Stomach (tissue), 9 donors: ENCODE results near the gene FHOD3. TPM values are rescaled to one million over a fixed set of nuclear protein-coding genes. Genes with fewer than 3 reads are reported as not detected.

Experiments used
- DNase-seq, 2 donors: peaks; one replicate each; pipeline versions ENCODE4 v3.0.0 to v3.0.0-alpha.2; 2013 to 2019
- H3K27ac ChIP-seq, 5 donors: fragments of 200-600 bp in 4 of 5; sonication (generic) in 4 of 5; one replicate each; pipeline ENCODE4 v1.5.1; 2013 to 2019; ENCODE audit warnings: mild to moderate bottlenecking in 1 of 5, moderate library complexity in 1 of 5
- H3K27me3 ChIP-seq, 3 donors: fragments of 200-600 bp; sonication (generic); one replicate each; pipeline ENCODE4 v1.5.1; 2017 to 2019; ENCODE audit warnings: mixed run types in 1 of 3
- H3K36me3 ChIP-seq, 4 donors: fragments of 200-600 bp; sonication (generic); 1 replicate in 3 of 4; 2 replicates in 1 of 4; pipeline ENCODE4 v1.5.1; 2016 to 2019
- H3K4me1 ChIP-seq, 4 donors: fragments of 200-600 bp; sonication (generic); one replicate each; pipeline ENCODE4 v1.5.1; 2016 to 2019
- H3K4me3 ChIP-seq, 4 donors: fragments of 200-600 bp; sonication (generic) in 3 of 4; one replicate each; pipeline ENCODE4 v1.5.1; 2016 to 2019; ENCODE audit warnings: mild to moderate bottlenecking in 1 of 4
- H3K9me3 ChIP-seq, 4 donors: fragments of 200-600 bp; sonication (generic); one replicate each; pipeline ENCODE4 v1.5.1; 2016 to 2019
- CTCF ChIP-seq, 7 experiments: fragments of 450-650 bp in 4 of 7; fragments of 200-600 bp in 3 of 7; sonication (generic) in 3 of 7; IDR thresholded peaks; one replicate each; pipeline ENCODE4 v1.5.1; 2016 to 2019; ENCODE audit warnings: antibody characterized with exemption in 7 of 7, control low read depth in 2 of 7, mild to moderate bottlenecking in 1 of 7
- EP300 ChIP-seq: sonication (generic); formaldehyde crosslinking; IDR thresholded peaks from one replicate; pipeline ENCODE4 v1.6.1; 2017; ENCODE audit warnings: antibody characterized with exemption
- POLR2A ChIP-seq, 4 donors: fragments of 450-650 bp; IDR thresholded peaks; one replicate each; pipeline ENCODE4 v1.6.1; 2016; ENCODE audit warnings: antibody characterized with exemption in 4 of 4, control low read depth in 2 of 4, mild to moderate bottlenecking in 1 of 4, moderate library complexity in 1 of 4
- POLR2AphosphoS5 ChIP-seq, 3 donors: sonication (generic); formaldehyde crosslinking; IDR thresholded peaks; one replicate each; pipeline ENCODE4 v1.6.1; 2016; ENCODE audit warnings: antibody characterized with exemption in 3 of 3
- WGBS, 5 donors: extraction: QIAGEN DNeasy Blood & Tissue Kit in 3 of 5; methylation state at CpG; one replicate each; pipeline versions ENCODE4 v1.1.5 to v1.1.7; 2013 to 2018; 5-methylcytosine and 5-hydroxymethylcytosine counted together
- intact Hi-C: fragments of 100-400 bp; cut with DNase I; formaldehyde crosslinking; loops from one replicate; pipeline ENCODE4 v1.15.1; 2023; ENCODE audit warnings: low total_unique reads
- polyA plus RNA-seq, 3 donors: library from polyadenylated mRNA; stranded (reverse); fragments of 200-250 nt; gene quantifications; one replicate each; pipeline ENCODE4 v1.2.3, GENCODE V29; 2013
- total RNA-seq, 5 donors: library from RNA; depleted of rRNA; stranded (reverse); fragments of >200 nt; gene quantifications; one replicate each; pipeline versions ENCODE4 v1.1.0 to v1.2.3, GENCODE V29; 2014 to 2016
- donor health status: healthy with polysubstance abuse.
- donor health status: Bipolar disorder and iron deficiency.
- donor health status: healthy.

The FHOD3 gene
- total and polyA plus RNA-seq, 8 donors, result under 0.01 to 9.1 (median 4.6) TPM

GRCh38 chr18:36578871-36579710 lies 281.6 kb downstream of the FHOD3 start:
- no peaks in the 10 kb centered on the region for H3K27me3 ChIP-seq
- no peak for DNase-seq
- H3K9me3 ChIP-seq, result no peaks in the 10 kb centered on the region
- H3K4me3 ChIP-seq, result no peak overlapping the region
- intact Hi-C loops, result no loop called here
- WGBS, 5 donors, result 34 to 62% (median 52%) methylated on average over 2 of the region's 2 CpGs
- H3K36me3 ChIP-seq, result no peaks in the 10 kb centered on the region
- H3K4me1 ChIP-seq, result no peaks in the 10 kb centered on the region
- no peak overlapping the region for H3K27ac ChIP-seq
- no peak for TF ChIP-seq CTCF (IDR thresholded peaks at IDR 0.05)

- Histone ChIP-seq H3K4me3 (no peak overlapping the region), H3K27ac (peak overlapping the region in 1 of 5 donors; percentile 34), H3K27me3 (no peaks in the 10 kb centered on the region), H3K9me3 (no peaks in the 10 kb centered on the region), H3K36me3 (no peaks in the 10 kb centered on the region), H3K4me1 (no peaks in the 10 kb centered on the region)
- intact Hi-C loops, result no loop called here
- DNase-seq, result no peak
- TF ChIP-seq EP300, result no peak
- TF ChIP-seq POLR2A (IDR thresholded peaks at IDR 0.05), result no peak
- TF ChIP-seq CTCF (IDR thresholded peaks at IDR 0.05), result no peak
- WGBS, 5 donors, result 51 to 59% (median 59%) methylated on average over 2 of the region's 2 CpGs
Measured at GRCh38 chr18:36580266-36580665, 282.8 kb downstream of the FHOD3 start.

- 84 to 90% (median 85%) methylated on average over 6 of the region's 6 CpGs for WGBS, 5 donors
- intact Hi-C loops, result no loop called here
- H3K4me3 ChIP-seq, result no peak overlapping the region
- TF ChIP-seq POLR2A (IDR thresholded peaks at IDR 0.05) (no peak), EP300 (no peak), POLR2AphosphoS5 (IDR thresholded peaks at IDR 0.05) (no peak), CTCF (IDR thresholded peaks at IDR 0.05) (no peak)
- H3K27ac ChIP-seq, result peak overlapping the region in 1 of 5 donors; percentile 43
- H3K27me3 ChIP-seq, result no peaks in the 10 kb centered on the region
- H3K4me1 ChIP-seq, result no peaks in the 10 kb centered on the region
- DNase-seq, result no peak
- no peaks in the 10 kb centered on the region for H3K9me3 ChIP-seq
- no peaks in the 10 kb centered on the region for H3K36me3 ChIP-seq
Measured at GRCh38 chr18:36580874-36581750, 283.6 kb downstream of the FHOD3 start.

GRCh38 chr18:36582988-36583745 lies 285.7 kb downstream of the FHOD3 start:
- no peaks in the 10 kb centered on the region for H3K9me3 ChIP-seq
- no peaks in the 10 kb centered on the region for H3K36me3 ChIP-seq
- intact Hi-C loops, result no loop called here
- H3K27ac ChIP-seq, result no peak overlapping the region
- DNase-seq, result no peak
- WGBS, 5 donors, result 49 to 71% (median 65%) methylated on average over 5 of the region's 5 CpGs
- no peak overlapping the region for H3K4me3 ChIP-seq
- H3K4me1 ChIP-seq, result no peaks in the 10 kb centered on the region
- TF ChIP-seq POLR2A (IDR thresholded peaks at IDR 0.05) (no peak), CTCF (IDR thresholded peaks at IDR 0.05) (no peak), POLR2AphosphoS5 (IDR thresholded peaks at IDR 0.05) (no peak), EP300 (no peak)
- H3K27me3 ChIP-seq, result no peaks in the 10 kb centered on the region
